VCaP (cell line): ENCODE data around the gene COLQ.

Experiments used
- H3K27ac ChIP-seq: fragments of 450-650 bp; 2 replicates; pipeline ENCODE4 v1.5.1; 2017
- TF ChIP-seq, protein P1 (sequence below): fragments of 450-650 bp; conservative IDR thresholded peaks from 2 replicates; pipeline ENCODE4 v1.5.1; 2017; ENCODE audit warnings: mild to moderate bottlenecking, moderate library complexity

Gene COLQ

GRCh38 chr3:15511156-15511555 lies 10.3 kb downstream of the COLQ start:
- TF ChIP-seq, protein P1, sequence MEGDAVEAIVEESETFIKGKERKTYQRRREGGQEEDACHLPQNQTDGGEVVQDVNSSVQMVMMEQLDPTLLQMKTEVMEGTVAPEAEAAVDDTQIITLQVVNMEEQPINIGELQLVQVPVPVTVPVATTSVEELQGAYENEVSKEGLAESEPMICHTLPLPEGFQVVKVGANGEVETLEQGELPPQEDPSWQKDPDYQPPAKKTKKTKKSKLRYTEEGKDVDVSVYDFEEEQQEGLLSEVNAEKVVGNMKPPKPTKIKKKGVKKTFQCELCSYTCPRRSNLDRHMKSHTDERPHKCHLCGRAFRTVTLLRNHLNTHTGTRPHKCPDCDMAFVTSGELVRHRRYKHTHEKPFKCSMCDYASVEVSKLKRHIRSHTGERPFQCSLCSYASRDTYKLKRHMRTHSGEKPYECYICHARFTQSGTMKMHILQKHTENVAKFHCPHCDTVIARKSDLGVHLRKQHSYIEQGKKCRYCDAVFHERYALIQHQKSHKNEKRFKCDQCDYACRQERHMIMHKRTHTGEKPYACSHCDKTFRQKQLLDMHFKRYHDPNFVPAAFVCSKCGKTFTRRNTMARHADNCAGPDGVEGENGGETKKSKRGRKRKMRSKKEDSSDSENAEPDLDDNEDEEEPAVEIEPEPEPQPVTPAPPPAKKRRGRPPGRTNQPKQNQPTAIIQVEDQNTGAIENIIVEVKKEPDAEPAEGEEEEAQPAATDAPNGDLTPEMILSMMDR = no peak
- no peak overlapping the region for H3K27ac ChIP-seq

- H3K27ac ChIP-seq = no peak overlapping the region
- TF ChIP-seq, protein P1 = no peak
Observed at GRCh38 chr3:15510493-15510892, 11.0 kb downstream of the COLQ start.

DNA sequence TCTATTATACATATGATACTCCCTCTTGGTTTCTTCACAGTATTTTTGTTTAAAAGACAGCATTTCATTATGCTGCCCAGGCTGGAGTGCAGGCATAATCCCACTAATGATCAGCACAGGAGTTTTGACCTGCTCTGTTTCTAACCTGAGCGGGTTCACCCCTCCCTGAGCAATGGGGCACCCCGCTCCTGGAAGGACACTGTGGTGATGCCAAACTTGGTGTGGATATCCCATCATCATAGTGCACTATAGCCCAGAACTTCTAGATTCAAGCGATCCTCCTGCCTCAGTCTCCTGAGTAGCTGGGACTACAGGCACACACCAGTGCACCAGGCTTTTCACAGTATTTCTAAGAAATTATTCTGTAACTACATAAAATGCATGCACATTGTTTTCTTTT lies 14.9 kb downstream of the COLQ start:
- TF ChIP-seq, protein P1 = no peak

GRCh38 chr3:15505479-15506165 lies 15.9 kb downstream of the COLQ start:
- TF ChIP-seq, protein P1 = no peak
- H3K27ac ChIP-seq = no peak overlapping the region

More for the DNA sequence above, 14.9 kb downstream of the COLQ start:
- no peak overlapping the region for H3K27ac ChIP-seq

GRCh38 chr3:15502616-15503015 lies 18.9 kb downstream of the COLQ start:
- no peak overlapping the region for H3K27ac ChIP-seq
- TF ChIP-seq, protein P1 = no peak

DNA sequence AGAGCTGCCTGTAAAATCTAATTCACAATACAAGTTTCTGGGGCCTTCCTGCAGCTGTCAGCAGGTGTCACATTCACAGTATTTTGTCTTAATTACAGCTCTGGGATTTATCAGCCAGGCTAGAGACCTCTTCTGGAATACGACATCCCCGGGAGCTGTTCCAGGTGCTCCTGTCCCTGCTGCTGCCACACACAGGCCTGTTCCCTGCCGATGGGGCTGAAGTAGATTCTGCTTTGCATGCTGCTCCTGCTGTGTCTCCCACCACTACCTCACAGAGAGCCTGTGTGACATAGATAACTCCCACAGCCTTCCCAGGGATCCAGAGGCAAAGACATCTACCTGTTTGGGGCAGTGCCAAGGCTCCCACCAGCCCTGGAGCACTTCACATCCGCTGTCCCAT lies 20.4 kb downstream of the COLQ start:
- no peak overlapping the region for H3K27ac ChIP-seq
- TF ChIP-seq, protein P1 = no peak

DNA sequence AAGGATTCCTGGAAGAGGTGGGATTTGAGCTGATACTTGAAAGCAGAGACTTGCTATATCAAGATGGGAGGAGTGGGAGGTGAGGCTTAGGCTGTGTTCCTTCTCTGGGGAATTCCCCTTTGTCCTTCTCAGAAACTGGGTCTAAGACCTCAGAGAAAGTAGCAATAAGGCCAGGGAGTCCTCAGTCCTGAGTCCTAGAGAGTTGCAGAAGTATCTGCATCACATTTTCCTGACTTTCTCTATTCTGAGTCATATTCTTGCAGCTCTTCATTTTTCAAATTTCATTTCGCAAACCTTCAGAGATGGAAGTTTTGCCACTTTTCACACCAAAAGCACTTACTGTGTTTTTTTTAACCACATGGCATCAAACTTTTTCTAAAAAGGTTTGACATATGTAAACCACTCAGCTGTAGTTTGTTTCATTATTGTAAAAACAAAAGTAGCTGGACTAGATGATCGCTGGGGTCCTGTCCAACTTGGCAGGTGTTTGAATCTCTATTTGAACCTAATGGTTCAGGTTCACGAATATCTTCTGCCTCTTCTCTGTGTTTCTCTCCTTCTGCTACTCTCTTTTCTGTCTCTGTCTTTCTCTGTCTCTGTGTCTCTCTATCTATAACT lies 21.3 kb downstream of the COLQ start:
- TF ChIP-seq, protein P1 = no peak
- no peak overlapping the region for H3K27ac ChIP-seq
